SK-N-SH (cell line): Measurements from ENCODE around the gene AANAT.

Experiments used
- CTCF ChIP-seq: fragments of 200-600 bp; sonication (generic); IDR thresholded peaks from 2 replicates; pipeline ENCODE4 v1.6.1; 2017; ENCODE audit warnings: antibody characterized with exemption, mild to moderate bottlenecking, moderate library complexity
- ELF1 ChIP-seq: IDR thresholded peaks from 2 replicates; pipeline ENCODE4 v1.4.0; 2012
- EP300 ChIP-seq, 2 experiments: IDR thresholded peaks; 2 replicates each; pipeline versions ENCODE4 v1.4.0 to v1.6.1; 2012; ENCODE audit warnings: borderline replicate concordance in 1 of 2, low read depth in 1 of 2, low read length in 1 of 2
- EZH2phosphoT487 ChIP-seq: fragments of 200-600 bp; sonication (generic); IDR thresholded peaks from 2 replicates; pipeline ENCODE4 v1.6.1; 2017; ENCODE audit warnings: low read depth, mixed run types, mild to moderate bottlenecking, antibody characterized with exemption, moderate library complexity, borderline replicate concordance
- GABPA ChIP-seq: IDR thresholded peaks from 2 replicates; pipeline ENCODE4 v1.4.0; 2012; ENCODE audit warnings: low read depth, mild to moderate bottlenecking
- NRF1 ChIP-seq: IDR thresholded peaks from 2 replicates; pipeline ENCODE4 v1.6.1; 2012; ENCODE audit warnings: low read depth, mild to moderate bottlenecking, low read length
- RXRA ChIP-seq: IDR thresholded peaks from 2 replicates; pipeline ENCODE4 v1.4.0; 2012; ENCODE audit warnings: low read depth, mild to moderate bottlenecking, borderline replicate concordance
- SMC3 ChIP-seq: IDR thresholded peaks from 2 replicates; pipeline ENCODE4 v1.6.1; 2012; ENCODE audit warnings: low read depth, low read length, improper control_type of control experiment
- TAF1 ChIP-seq: IDR thresholded peaks from 2 replicates; pipeline ENCODE4 v1.6.1; 2012; ENCODE audit warnings: low read depth, mild to moderate bottlenecking, low read length, moderate library complexity, borderline replicate concordance
- USF2 ChIP-seq: fragments of 150-350 bp; IDR thresholded peaks from 2 replicates; pipeline ENCODE4 v1.6.1; 2017; ENCODE audit warnings: antibody characterized with exemption, low read length, low read depth, borderline replicate concordance
- YY1 ChIP-seq: IDR thresholded peaks from 2 replicates; pipeline ENCODE4 v1.4.0; 2012; ENCODE audit warnings: low read depth, mild to moderate bottlenecking

GRCh38 chr17:76500747-76501017, 33.3 kb downstream of the AANAT start:
- TF ChIP-seq TAF1: no peak
- no peak for TF ChIP-seq USF2
- TF ChIP-seq YY1: no peak
- no peak for TF ChIP-seq CTCF
- no peak for TF ChIP-seq EZH2phosphoT487
- no peak for TF ChIP-seq RXRA
- TF ChIP-seq SMC3: no peak
- no peak for TF ChIP-seq EP300 (IDR thresholded peaks at IDR 0.05; ENCODE audit: borderline replicate concordance in 1 of 2, low read depth in 1 of 2, low read length in 1 of 2)
- TF ChIP-seq ELF1: no peak
- TF ChIP-seq NRF1: no peak
- TF ChIP-seq GABPA: no peak
